A673 (cell line): Measurements from ENCODE around the gene VPS72. TPM values are rescaled to one million over a fixed set of nuclear protein-coding genes. Genes with fewer than 3 reads are reported as not detected.

Source experiments
- BruUV-seq: library from RNA; stranded (reverse); fragments of 400-500 nt; replicated peaks from 2 replicates; lab custom pipeline; 2021; lab: Mats Ljungman, UMichigan
- CTCF ChIA-PET: fragments of 300-600 bp; sonication (Branson Sonifier 250); formaldehyde crosslinking; loops from one replicate; lab custom pipeline; 2022; ENCODE audit warnings: antibody characterized with exemption; lab: Charles Lee
- POLR2A ChIA-PET: fragments of 300-600 bp; sonication (Branson Sonifier 250); formaldehyde crosslinking; loops from one replicate; lab custom pipeline; 2022; ENCODE audit warnings: antibody characterized with exemption; ENCODE audit not compliant: low non-redundant PET; lab: Charles Lee
- DNase-seq: peaks from one replicate; pipeline ENCODE4 v3.0.0-alpha.2; 2015; ENCODE audit warnings: low spot score
- H3K27ac ChIP-seq: fragments of 200-600 bp; sonication (generic); 2 replicates; pipeline ENCODE4 v1.5.1; 2016; ENCODE audit warnings: mixed run types, low read depth, mild to moderate bottlenecking, mixed read lengths, antibody characterized with exemption, low read length; ENCODE audit not compliant: poor library complexity, severe bottlenecking
- H3K27me3 ChIP-seq: fragments of 200-600 bp; sonication (generic); replicated peaks from 2 replicates; pipeline ENCODE4 v1.6.1; 2017; ENCODE audit warnings: mixed run types, low read depth, mild to moderate bottlenecking, mixed read lengths, antibody characterized with exemption, low read length; ENCODE audit not compliant: insufficient read depth, poor library complexity
- H3K36me3 ChIP-seq: fragments of 200-600 bp; sonication (generic); 2 replicates; pipeline ENCODE4 v1.6.1; 2016; ENCODE audit warnings: mixed run types, mild to moderate bottlenecking, mixed read lengths, antibody characterized with exemption, low read length; ENCODE audit not compliant: insufficient read depth, poor library complexity, severe bottlenecking
- H3K4me1 ChIP-seq: fragments of 200-600 bp; sonication (generic); 2 replicates; pipeline ENCODE4 v1.6.1; 2017; ENCODE audit warnings: mixed run types, mild to moderate bottlenecking, mixed read lengths, antibody characterized with exemption, low read length; ENCODE audit not compliant: insufficient read depth, poor library complexity, severe bottlenecking
- H3K4me3 ChIP-seq: fragments of 200-600 bp; sonication (generic); 2 replicates; pipeline ENCODE4 v1.5.1; 2016; ENCODE audit warnings: low read depth, mixed run types, mild to moderate bottlenecking, mixed read lengths, low read length; ENCODE audit not compliant: poor library complexity, severe bottlenecking
- H3K9me3 ChIP-seq: fragments of 200-600 bp; sonication (generic); 2 replicates; pipeline ENCODE4 v1.6.1; 2016; ENCODE audit warnings: mixed run types, low read depth, mild to moderate bottlenecking, mixed read lengths, antibody characterized with exemption, low read length; ENCODE audit not compliant: poor library complexity, severe bottlenecking
- EZH2 ChIP-seq: fragments of 200-600 bp; sonication (generic); IDR thresholded peaks from 2 replicates; pipeline ENCODE4 v1.6.1; 2017; ENCODE audit warnings: borderline replicate concordance, low read depth, mild to moderate bottlenecking, mixed read lengths, antibody characterized with exemption, low read length; ENCODE audit not compliant: poor library complexity, severe bottlenecking
- intact Hi-C: fragments of 100-400 bp; cut with micrococcal nuclease; formaldehyde crosslinking; loops from one replicate; pipeline ENCODE4 v1.10.0; 2022; ENCODE audit not compliant: unreplicated experiment
- total RNA-seq: library from RNA; stranded (reverse); gene quantifications from 2 replicates; pipeline ENCODE4 v1.2.3, GENCODE V29; 2021
- TF ChIP-seq, protein P1 (sequence below): fragments of 300-800, 200-600 bp; sonication (generic); conservative IDR thresholded peaks from 2 replicates; pipeline ENCODE4 v1.5.1; 2017; ENCODE audit warnings: low read depth, mild to moderate bottlenecking, antibody characterized with exemption, low read length, moderate library complexity, mixed read lengths

VPS72 gene
- total RNA-seq, 1 experiment from 2014 or later: 113 TPM

DNA sequence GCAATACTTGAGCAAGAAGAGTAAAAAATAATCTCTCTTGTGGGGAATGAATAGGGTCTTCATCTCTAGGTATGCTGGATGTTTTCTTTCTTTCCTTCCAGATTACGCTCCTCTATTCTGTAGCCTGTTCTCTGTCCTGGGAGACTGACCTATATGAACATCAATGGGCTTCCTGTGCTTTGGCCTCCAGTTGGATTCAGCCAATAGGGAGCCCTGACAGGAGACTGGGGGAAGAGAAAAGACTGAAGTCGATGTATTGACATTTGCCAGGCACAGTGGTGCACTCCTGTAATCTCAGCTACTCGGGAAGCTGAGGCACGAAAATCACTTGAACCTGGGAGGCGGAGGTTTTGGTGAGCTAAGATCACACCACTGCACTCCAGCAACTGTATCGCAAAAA, 61.2 kb downstream of the VPS72 start:
- no peaks in the 10 kb centered on the region for H3K9me3 ChIP-seq
- intact Hi-C loops: no loop called here
- no peaks in the 10 kb centered on the region for H3K27me3 ChIP-seq
- H3K4me3 ChIP-seq: no peak overlapping the region
- ChIA-PET CTCF (no interaction called here), POLR2A (no interaction called here)
- H3K27ac ChIP-seq: no peak overlapping the region
- BruUV-seq: no TSS peak
- no peak for DNase-seq
- TF ChIP-seq, protein P1, sequence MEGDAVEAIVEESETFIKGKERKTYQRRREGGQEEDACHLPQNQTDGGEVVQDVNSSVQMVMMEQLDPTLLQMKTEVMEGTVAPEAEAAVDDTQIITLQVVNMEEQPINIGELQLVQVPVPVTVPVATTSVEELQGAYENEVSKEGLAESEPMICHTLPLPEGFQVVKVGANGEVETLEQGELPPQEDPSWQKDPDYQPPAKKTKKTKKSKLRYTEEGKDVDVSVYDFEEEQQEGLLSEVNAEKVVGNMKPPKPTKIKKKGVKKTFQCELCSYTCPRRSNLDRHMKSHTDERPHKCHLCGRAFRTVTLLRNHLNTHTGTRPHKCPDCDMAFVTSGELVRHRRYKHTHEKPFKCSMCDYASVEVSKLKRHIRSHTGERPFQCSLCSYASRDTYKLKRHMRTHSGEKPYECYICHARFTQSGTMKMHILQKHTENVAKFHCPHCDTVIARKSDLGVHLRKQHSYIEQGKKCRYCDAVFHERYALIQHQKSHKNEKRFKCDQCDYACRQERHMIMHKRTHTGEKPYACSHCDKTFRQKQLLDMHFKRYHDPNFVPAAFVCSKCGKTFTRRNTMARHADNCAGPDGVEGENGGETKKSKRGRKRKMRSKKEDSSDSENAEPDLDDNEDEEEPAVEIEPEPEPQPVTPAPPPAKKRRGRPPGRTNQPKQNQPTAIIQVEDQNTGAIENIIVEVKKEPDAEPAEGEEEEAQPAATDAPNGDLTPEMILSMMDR: no peak
- TF ChIP-seq EZH2: no peak
- H3K36me3 ChIP-seq: no peaks in the 10 kb centered on the region
- no peaks in the 10 kb centered on the region for H3K4me1 ChIP-seq

Other genes starting within 250 kb of the VPS72 start
- 222 and 239 TPM in 2 replicates for gene CERS2, start 215.4 kb downstream of the VPS72 start, total RNA-seq
- gene ANXA9, start 207.9 kb downstream of the VPS72 start, total RNA-seq: not detected in 2 replicates
- 11.6 and 16.9 TPM in 2 replicates for gene MINDY1, start 183.3 kb downstream of the VPS72 start, total RNA-seq
- gene PRUNE1, start 181.7 kb downstream of the VPS72 start, total RNA-seq: 19.3 and 21.4 TPM in 2 replicates
- gene BNIPL, start 153.6 kb downstream of the VPS72 start, total RNA-seq: 1.5 and 3.5 TPM in 2 replicates
- 2.9 and 3.9 TPM in 2 replicates for gene C1orf56, start 142.4 kb downstream of the VPS72 start, total RNA-seq
- 57.5 and 63.8 TPM in 2 replicates for gene CDC42SE1, start 130.6 kb downstream of the VPS72 start, total RNA-seq
- 91.9 and 108 TPM in 2 replicates for gene MLLT11, start 129.8 kb downstream of the VPS72 start, total RNA-seq
- 11.1 and 12.5 TPM in 2 replicates for gene GABPB2, start 119.4 kb downstream of the VPS72 start, total RNA-seq
- 4.7 and 8.9 TPM in 2 replicates for gene SEMA6C, start 43.6 kb downstream of the VPS72 start, total RNA-seq
- gene TNFAIP8L2, start 33.5 kb downstream of the VPS72 start, total RNA-seq: not detected in 2 replicates
- gene LYSMD1, start 24.3 kb downstream of the VPS72 start, total RNA-seq: 7.7 and 8.1 TPM in 2 replicates
- 57.5 and 59.6 TPM in 2 replicates for gene SCNM1, start 24.1 kb downstream of the VPS72 start, total RNA-seq
- gene TMOD4, start 14.2 kb downstream of the VPS72 start, total RNA-seq: 1.4 and 2.8 TPM in 2 replicates
- gene PIP5K1A, start 8.4 kb upstream of the VPS72 start, total RNA-seq: 109 and 115 TPM in 2 replicates
- 312 and 339 TPM in 2 replicates for gene PSMD4, start 64.5 kb upstream of the VPS72 start, total RNA-seq
- gene ZNF687, start 92.1 kb upstream of the VPS72 start, total RNA-seq: 26.4 and 30.2 TPM in 2 replicates
- gene PI4KB, start 137.2 kb upstream of the VPS72 start, total RNA-seq: 62.1 and 62.8 TPM in 2 replicates
- 49.0 and 51.8 TPM in 2 replicates for gene RFX5, start 157.1 kb upstream of the VPS72 start, total RNA-seq
- 0.50 TPM in 1 of 2 replicates, not detected in the other for gene SELENBP1, start 182.5 kb upstream of the VPS72 start, total RNA-seq
- gene PSMB4, start 209.4 kb upstream of the VPS72 start, total RNA-seq: 553 and 565 TPM in 2 replicates